Measurements from ENCODE around the gene SMR3B. TPM values are rescaled to one million over a fixed set of nuclear protein-coding genes. Genes with fewer than 3 reads are reported as not detected.

Gene SMR3B
- total and polyA plus RNA-seq, 2 of the 4 experiments (the other 2 are of a cell fraction) = not detected

DNA sequence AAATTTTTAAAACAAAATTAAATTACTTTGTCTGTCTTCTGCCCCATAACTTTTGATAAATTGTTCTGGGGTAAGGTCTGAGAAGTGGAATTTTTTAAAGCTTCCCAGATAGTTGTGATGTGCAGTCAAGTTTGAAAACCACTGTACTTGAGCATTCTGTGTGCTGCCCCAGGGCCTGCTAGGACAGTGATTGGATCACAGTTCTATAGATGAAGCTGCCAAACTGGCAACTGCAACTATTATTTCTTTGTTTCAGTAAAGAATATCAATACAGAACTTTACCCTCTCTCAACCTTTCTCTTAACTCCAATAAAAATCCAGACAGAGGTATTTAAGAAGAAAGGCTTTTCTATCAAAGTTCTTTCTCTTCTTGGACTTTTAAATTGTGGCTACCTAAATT lies 14.6 kb downstream of the SMR3B start, which contains the start of gene OPRPN:
Gene OPRPN, plus strand, starts transcription at position 361 of the 400 bp plus-strand sequence. CDS start 1,346 bp downstream, outside the sequence.
- Histone ChIP-seq H3K4me1 (ENCODE audit: control insufficient read depth, insufficient read depth, low read length) (no peaks in the 10 kb centered on the region), H3K27ac (ENCODE audit: insufficient read depth, low read length) (no peak within 1 kb of the TSS), H3K4me2 (ENCODE audit: low read depth, low read length) (no peak within 1 kb of the TSS), H3K36me3 (ENCODE audit: control insufficient read depth, insufficient read depth, low read length) (no peaks in the 10 kb centered on the region), H3K23ac (ENCODE audit: low read depth, low read length) (no peak within 1 kb of the TSS), H3K4ac (ENCODE audit: low read depth, low read length) (no peak within 1 kb of the TSS), H3K14ac (replicated peaks; ENCODE audit: low read depth, low read length) (no peak within 1 kb of the TSS), H4K5ac (ENCODE audit: low read depth, low read length) (no peak within 1 kb of the TSS), H3K4me3 (ENCODE audit: insufficient read depth, low read depth, low read length) (no peak within 1 kb of the TSS), H2AK5ac (ENCODE audit: low read depth, low read length) (no peak within 1 kb of the TSS), H4K91ac (ENCODE audit: insufficient read depth, low read depth, low read length) (no peak within 1 kb of the TSS), H4K20me1 (ENCODE audit: insufficient read depth, low read length) (no peaks in the 10 kb centered on the region), H2AK9ac (replicated peaks; ENCODE audit: low read depth, low read length, poor library complexity) (no peak within 1 kb of the TSS), H3K9ac (ENCODE audit: low read depth, low read length) (no peak within 1 kb of the TSS), H3K9me1 (ENCODE audit: insufficient read depth, low read length) (no peaks in the 10 kb centered on the region), H2BK120ac (ENCODE audit: low read depth, low read length) (no peak within 1 kb of the TSS), H3K18ac (ENCODE audit: low read depth, low read length) (no peak within 1 kb of the TSS), H3K79me1 (ENCODE audit: low read depth in 1 of 2, low read length in 2 of 2) (no peaks in the 10 kb centered on the region), H3K56ac (ENCODE audit: extremely low read depth, insufficient read depth, low read length) (no peak within 1 kb of the TSS), H2BK20ac (ENCODE audit: low read depth, low read length) (no peak within 1 kb of the TSS), H2BK15ac (ENCODE audit: low read depth, low read length) (no peak within 1 kb of the TSS), H2BK5ac (ENCODE audit: low read depth, low read length, poor library complexity, severe bottlenecking) (no peak within 1 kb of the TSS), H4K8ac (ENCODE audit: low read depth in 2 of 2, low read length in 2 of 2) (no peak within 1 kb of the TSS), H3K27me3 (ENCODE audit: control insufficient read depth, insufficient read depth, low read length) (no peaks in the 10 kb centered on the region), H3K9me3 (ENCODE audit: control insufficient read depth, insufficient read depth, low read length) (no peaks in the 10 kb centered on the region), H2AFZ (replicated peaks; ENCODE audit: low read length, poor library complexity) (no peak within 1 kb of the TSS)
- in situ Hi-C loops (cut with MboI; ENCODE audit: low sequenced_read_pairs) (no loop called here), intact Hi-C loops (cut with micrococcal nuclease) (no loop called here), dilution Hi-C loops (cut with HindIII; ENCODE audit: low sequenced_read_pairs, unreplicated experiment) (no loop called here)
- BruUV-seq (replicated peaks) = no TSS peak
- DNase-seq (no peak), ATAC-seq (ENCODE audit: low read depth) (no peak)
- ChIA-PET POLR2A (ENCODE audit: unreplicated experiment) (no interaction called here), CTCF (no interaction called here)
- TF ChIP-seq, protein P1, sequence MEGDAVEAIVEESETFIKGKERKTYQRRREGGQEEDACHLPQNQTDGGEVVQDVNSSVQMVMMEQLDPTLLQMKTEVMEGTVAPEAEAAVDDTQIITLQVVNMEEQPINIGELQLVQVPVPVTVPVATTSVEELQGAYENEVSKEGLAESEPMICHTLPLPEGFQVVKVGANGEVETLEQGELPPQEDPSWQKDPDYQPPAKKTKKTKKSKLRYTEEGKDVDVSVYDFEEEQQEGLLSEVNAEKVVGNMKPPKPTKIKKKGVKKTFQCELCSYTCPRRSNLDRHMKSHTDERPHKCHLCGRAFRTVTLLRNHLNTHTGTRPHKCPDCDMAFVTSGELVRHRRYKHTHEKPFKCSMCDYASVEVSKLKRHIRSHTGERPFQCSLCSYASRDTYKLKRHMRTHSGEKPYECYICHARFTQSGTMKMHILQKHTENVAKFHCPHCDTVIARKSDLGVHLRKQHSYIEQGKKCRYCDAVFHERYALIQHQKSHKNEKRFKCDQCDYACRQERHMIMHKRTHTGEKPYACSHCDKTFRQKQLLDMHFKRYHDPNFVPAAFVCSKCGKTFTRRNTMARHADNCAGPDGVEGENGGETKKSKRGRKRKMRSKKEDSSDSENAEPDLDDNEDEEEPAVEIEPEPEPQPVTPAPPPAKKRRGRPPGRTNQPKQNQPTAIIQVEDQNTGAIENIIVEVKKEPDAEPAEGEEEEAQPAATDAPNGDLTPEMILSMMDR (conservative IDR thresholded peaks at IDR 0.05; ENCODE audit: low read depth, low read length) = no peak
- TF ChIP-seq, protein P2, sequence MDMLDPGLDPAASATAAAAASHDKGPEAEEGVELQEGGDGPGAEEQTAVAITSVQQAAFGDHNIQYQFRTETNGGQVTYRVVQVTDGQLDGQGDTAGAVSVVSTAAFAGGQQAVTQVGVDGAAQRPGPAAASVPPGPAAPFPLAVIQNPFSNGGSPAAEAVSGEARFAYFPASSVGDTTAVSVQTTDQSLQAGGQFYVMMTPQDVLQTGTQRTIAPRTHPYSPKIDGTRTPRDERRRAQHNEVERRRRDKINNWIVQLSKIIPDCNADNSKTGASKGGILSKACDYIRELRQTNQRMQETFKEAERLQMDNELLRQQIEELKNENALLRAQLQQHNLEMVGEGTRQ (IDR thresholded peaks at IDR 0.05; ENCODE audit: low read depth, low read length) = no peak
- TF ChIP-seq SMC3 (IDR thresholded peaks at IDR 0.05; ENCODE audit: low read depth, low read length) (no peak), MXI1 (IDR thresholded peaks at IDR 0.05; ENCODE audit: borderline replicate concordance, low read depth, low read length) (no peak), RAD21 (IDR thresholded peaks at IDR 0.05; ENCODE audit: low read length) (no peak), CEBPB (IDR thresholded peaks at IDR 0.05; ENCODE audit: low read depth, low read length) (no peak), RFX5 (IDR thresholded peaks at IDR 0.05; ENCODE audit: low read depth, low read length) (no peak), CHD1 (IDR thresholded peaks at IDR 0.05; ENCODE audit: low read depth, low read length) (no peak), MAZ (IDR thresholded peaks at IDR 0.05; ENCODE audit: borderline replicate concordance, low read depth, low read length) (no peak), FOS (IDR thresholded peaks at IDR 0.05; ENCODE audit: low read depth, low read length) (no peak), RCOR1 (IDR thresholded peaks at IDR 0.05; ENCODE audit: insufficient replicate concordance, low read length) (no peak), BHLHE40 (IDR thresholded peaks at IDR 0.05; ENCODE audit: low read depth, low read length) (no peak)
- TF ChIP-seq, protein P3, sequence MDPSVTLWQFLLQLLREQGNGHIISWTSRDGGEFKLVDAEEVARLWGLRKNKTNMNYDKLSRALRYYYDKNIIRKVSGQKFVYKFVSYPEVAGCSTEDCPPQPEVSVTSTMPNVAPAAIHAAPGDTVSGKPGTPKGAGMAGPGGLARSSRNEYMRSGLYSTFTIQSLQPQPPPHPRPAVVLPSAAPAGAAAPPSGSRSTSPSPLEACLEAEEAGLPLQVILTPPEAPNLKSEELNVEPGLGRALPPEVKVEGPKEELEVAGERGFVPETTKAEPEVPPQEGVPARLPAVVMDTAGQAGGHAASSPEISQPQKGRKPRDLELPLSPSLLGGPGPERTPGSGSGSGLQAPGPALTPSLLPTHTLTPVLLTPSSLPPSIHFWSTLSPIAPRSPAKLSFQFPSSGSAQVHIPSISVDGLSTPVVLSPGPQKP (IDR thresholded peaks at IDR 0.05; ENCODE audit: borderline replicate concordance, low read depth, low read length) = no peak
